Astrocyte (in vitro differentiated cells and primary cell): ENCODE measurements around the gene ZNF488.

ENCODE experiments used
- EZH2 ChIP-seq: IDR thresholded peaks from 2 replicates; pipeline ENCODE4 v1.6.1; 2012; ENCODE audit warnings: mild to moderate bottlenecking, low read length, inconsistent platforms; ENCODE audit not compliant: insufficient read depth
- TF ChIP-seq, protein P1 (sequence below): IDR thresholded peaks from 2 replicates; pipeline ENCODE4 v1.5.1; 2011; ENCODE audit warnings: low read depth, mild to moderate bottlenecking, inconsistent platforms, low read length, moderate library complexity; ENCODE audit not compliant: insufficient read depth

DNA sequence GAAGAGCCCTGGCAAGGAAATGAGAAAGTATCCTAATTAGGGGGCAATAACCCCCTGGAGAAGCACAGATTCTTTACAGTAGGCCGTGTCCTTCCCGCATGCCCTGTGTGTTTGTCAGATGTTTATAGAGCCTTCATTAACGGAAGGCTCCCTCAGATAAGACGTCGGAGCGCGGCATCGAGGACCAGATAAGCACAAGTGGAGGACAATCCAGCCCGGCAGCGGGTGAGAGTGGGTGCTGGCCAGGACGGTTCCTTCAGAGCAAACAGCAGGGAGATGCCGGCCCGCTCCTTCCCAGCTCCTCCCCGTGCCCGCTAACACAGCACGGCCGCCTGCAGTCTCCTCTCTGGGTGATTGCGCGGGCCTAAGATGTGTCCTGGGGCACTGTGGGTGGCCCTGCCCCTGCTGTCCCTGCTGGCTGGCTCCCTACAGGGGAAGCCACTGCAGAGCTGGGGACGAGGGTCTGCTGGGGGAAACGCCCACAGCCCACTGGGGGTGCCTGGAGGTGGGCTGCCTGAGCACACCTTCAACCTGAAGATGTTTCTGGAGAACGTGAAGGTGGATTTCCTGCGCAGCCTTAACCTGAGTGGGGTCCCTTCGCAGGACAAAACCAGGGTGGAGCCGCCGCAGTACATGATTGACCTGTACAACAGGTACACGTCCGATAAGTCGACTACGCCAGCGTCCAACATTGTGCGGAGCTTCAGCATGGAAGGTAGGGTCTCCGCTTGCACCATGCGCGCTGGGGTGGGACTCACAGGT, 61.6 kb downstream of the ZNF488 start, which contains the start of gene GDF2:
- TF ChIP-seq, protein P1, sequence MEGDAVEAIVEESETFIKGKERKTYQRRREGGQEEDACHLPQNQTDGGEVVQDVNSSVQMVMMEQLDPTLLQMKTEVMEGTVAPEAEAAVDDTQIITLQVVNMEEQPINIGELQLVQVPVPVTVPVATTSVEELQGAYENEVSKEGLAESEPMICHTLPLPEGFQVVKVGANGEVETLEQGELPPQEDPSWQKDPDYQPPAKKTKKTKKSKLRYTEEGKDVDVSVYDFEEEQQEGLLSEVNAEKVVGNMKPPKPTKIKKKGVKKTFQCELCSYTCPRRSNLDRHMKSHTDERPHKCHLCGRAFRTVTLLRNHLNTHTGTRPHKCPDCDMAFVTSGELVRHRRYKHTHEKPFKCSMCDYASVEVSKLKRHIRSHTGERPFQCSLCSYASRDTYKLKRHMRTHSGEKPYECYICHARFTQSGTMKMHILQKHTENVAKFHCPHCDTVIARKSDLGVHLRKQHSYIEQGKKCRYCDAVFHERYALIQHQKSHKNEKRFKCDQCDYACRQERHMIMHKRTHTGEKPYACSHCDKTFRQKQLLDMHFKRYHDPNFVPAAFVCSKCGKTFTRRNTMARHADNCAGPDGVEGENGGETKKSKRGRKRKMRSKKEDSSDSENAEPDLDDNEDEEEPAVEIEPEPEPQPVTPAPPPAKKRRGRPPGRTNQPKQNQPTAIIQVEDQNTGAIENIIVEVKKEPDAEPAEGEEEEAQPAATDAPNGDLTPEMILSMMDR = no peak
- TF ChIP-seq EZH2 = no peak
